Caco-2 (cell line): ENCODE results near the gene CXCR6. TPM values are rescaled to one million over a fixed set of nuclear protein-coding genes. Genes with fewer than 3 reads are reported as not detected.
A peak's percentile ranks its signal among the peaks of the same experiment; 100 is the strongest.

Source experiments
- BruUV-seq: library from RNA; stranded (reverse); fragments of 400-500 nt; replicated peaks from 2 replicates; lab custom pipeline; 2021; lab: Mats Ljungman, UMichigan
- CTCF ChIA-PET: fragments of 300-600 bp; sonication (Branson Sonifier 250); formaldehyde crosslinking; loops from one replicate; lab custom pipeline; 2022; ENCODE audit warnings: antibody characterized with exemption; lab: Charles Lee
- POLR2A ChIA-PET: fragments of 300-600 bp; sonication (Branson Sonifier 250); formaldehyde crosslinking; loops from one replicate; lab custom pipeline; 2022; ENCODE audit warnings: antibody characterized with exemption; lab: Charles Lee
- DNase-seq, 2 experiments: peaks; one replicate each; pipeline versions ENCODE4 v3.0.0 to v3.0.0-alpha.2; 2020 to 2022
- H3K27me3 ChIP-seq: replicated peaks from 2 replicates; pipeline ENCODE4 v1.6.0; 2011; ENCODE audit warnings: low read length; ENCODE audit not compliant: control insufficient read depth, insufficient read depth
- H3K36me3 ChIP-seq: 2 replicates; pipeline ENCODE4 v1.5.1; 2011; ENCODE audit warnings: low read length; ENCODE audit not compliant: control insufficient read depth, insufficient read depth
- H3K4me1 ChIP-seq: fragments of 250-450 bp; sonication (Bioruptor Pico); 2 replicates; pipeline ENCODE4 v1.5.1; 2020; ENCODE audit warnings: mild to moderate bottlenecking
- H3K4me3 ChIP-seq: 2 replicates; pipeline ENCODE4 v1.5.1; 2011; ENCODE audit warnings: low read depth, mild to moderate bottlenecking, control low read depth, low read length
- H3K9me3 ChIP-seq: fragments of 250-450 bp; sonication (Bioruptor Pico); 2 replicates; pipeline ENCODE4 v1.5.1; 2020; ENCODE audit warnings: mild to moderate bottlenecking, moderate library complexity
- H3K27ac Mint-ChIP-seq: one replicate; pipeline ENCODE4 v1.8.0; 2022; ENCODE audit warnings: mixed read lengths; ENCODE audit not compliant: unreplicated experiment
- H3K27me3 Mint-ChIP-seq: one replicate; pipeline ENCODE4 v1.8.0; 2022; ENCODE audit warnings: mixed read lengths; ENCODE audit not compliant: insufficient read depth, unreplicated experiment
- H3K36me3 Mint-ChIP-seq: one replicate; pipeline ENCODE4 v1.8.0; 2022; ENCODE audit warnings: mild to moderate bottlenecking, mixed read lengths; ENCODE audit not compliant: insufficient read depth, unreplicated experiment
- H3K4me1 Mint-ChIP-seq: one replicate; pipeline ENCODE4 v1.8.0; 2022; ENCODE audit warnings: low read depth, mixed read lengths; ENCODE audit not compliant: unreplicated experiment
- H3K4me3 Mint-ChIP-seq: one replicate; pipeline ENCODE4 v1.8.0; 2022; ENCODE audit warnings: mild to moderate bottlenecking, moderate library complexity, mixed read lengths; ENCODE audit not compliant: unreplicated experiment
- H3K9me3 Mint-ChIP-seq: one replicate; pipeline ENCODE4 v1.8.0; 2022; ENCODE audit warnings: mixed read lengths; ENCODE audit not compliant: unreplicated experiment
- CTCF ChIP-seq, 2 experiments: fragments of 200-600 bp in 1 of 2; IDR thresholded peaks; 1 replicate in 1 of 2; 2 replicates in 1 of 2; pipeline versions ENCODE4 v1.5.1 to v1.8.0; 2011 to 2022; ENCODE audit warnings: antibody characterized with exemption in 1 of 2, control low read depth in 1 of 2, inconsistent platforms in 1 of 2, low read depth in 1 of 2, low read length in 1 of 2, mild to moderate bottlenecking in 1 of 2, moderate library complexity in 1 of 2; ENCODE audit not compliant: insufficient read depth in 1 of 2, severe bottlenecking in 1 of 2, unreplicated experiment in 1 of 2
- intact Hi-C: fragments of 100-400 bp; cut with micrococcal nuclease; formaldehyde crosslinking; loops from one replicate; pipeline ENCODE4 v1.10.0; 2022; ENCODE audit not compliant: unreplicated experiment
- total RNA-seq: library from RNA; stranded (reverse); gene quantifications from 2 replicates; pipeline ENCODE4 v1.2.3, GENCODE V29; 2022

CXCR6 gene
- total RNA-seq, 1 experiment from 2014 or later, result not detected

- intact Hi-C loops, result no loop called here
- no peak for DNase-seq
- Mint-ChIP-seq H3K4me1 (no peaks in the 10 kb centered on the region), H3K4me3 (no peak overlapping the region), H3K9me3 (no peaks in the 10 kb centered on the region), H3K27me3 (no peaks in the 10 kb centered on the region), H3K27ac (no peak overlapping the region), H3K36me3 (peaks cover 25% of the 10 kb centered on the region)
- ChIA-PET POLR2A (no interaction called here), CTCF (interaction anchor here (0.5 kb wide), 1 partner anchor 122 kb away, joined by 6 read pairs; no protein-coding TSS in a partner anchor)
- H3K27me3 ChIP-seq, result no peaks in the 10 kb centered on the region
- TSS peak; percentile 62 for BruUV-seq
- TF ChIP-seq CTCF (IDR thresholded peaks at IDR 0.05; ENCODE audit: insufficient read depth in 1 of 2, low read depth in 1 of 2, low read length in 1 of 2, severe bottlenecking in 1 of 2, unreplicated experiment in 1 of 2), result no peak
- H3K4me3 ChIP-seq, result no peak overlapping the region
- no peaks in the 10 kb centered on the region for H3K9me3 ChIP-seq
- H3K36me3 ChIP-seq, result peaks cover 3% of the 10 kb centered on the region; the same call in 1 of the 2 replicates
- H3K4me1 ChIP-seq, result no peaks in the 10 kb centered on the region
Observed at GRCh38 chr3:45968149-45968548, 24.9 kb downstream of the CXCR6 start.

- H3K9me3 Mint-ChIP-seq, result no peaks in the 10 kb centered on the region
- CTCF ChIA-PET, result no interaction called here
- no peak overlapping the region for H3K27ac Mint-ChIP-seq
- peaks cover 25% of the 10 kb centered on the region for H3K36me3 Mint-ChIP-seq
- no peaks in the 10 kb centered on the region for H3K9me3 ChIP-seq
- H3K4me1 Mint-ChIP-seq, result no peaks in the 10 kb centered on the region
- H3K4me3 ChIP-seq, result no peak overlapping the region
- no peaks in the 10 kb centered on the region for H3K27me3 Mint-ChIP-seq
- TF ChIP-seq CTCF (IDR thresholded peaks at IDR 0.05; ENCODE audit: insufficient read depth in 1 of 2, low read depth in 1 of 2, low read length in 1 of 2, severe bottlenecking in 1 of 2, unreplicated experiment in 1 of 2), result no peak
- H3K4me3 Mint-ChIP-seq, result no peak overlapping the region
- H3K4me1 ChIP-seq, result no peaks in the 10 kb centered on the region
- H3K27me3 ChIP-seq, result no peaks in the 10 kb centered on the region
- BruUV-seq, result no TSS peak
- DNase-seq, result no peak
- POLR2A ChIA-PET, result no interaction called here
- peaks cover 3% of the 10 kb centered on the region; the same call in 1 of the 2 replicates for H3K36me3 ChIP-seq
- intact Hi-C loops, result no loop called here
Observed at GRCh38 chr3:45968706-45969105, 25.4 kb downstream of the CXCR6 start.

GRCh38 chr3:45969116-45969515, 25.9 kb downstream of the CXCR6 start:
- no peaks in the 10 kb centered on the region for H3K27me3 Mint-ChIP-seq
- H3K9me3 Mint-ChIP-seq, result no peaks in the 10 kb centered on the region
- TF ChIP-seq CTCF (IDR thresholded peaks at IDR 0.05; ENCODE audit: insufficient read depth in 1 of 2, low read depth in 1 of 2, low read length in 1 of 2, severe bottlenecking in 1 of 2, unreplicated experiment in 1 of 2), result no peak
- DNase-seq, result no peak
- H3K36me3 Mint-ChIP-seq, result peaks cover 25% of the 10 kb centered on the region
- POLR2A ChIA-PET, result no interaction called here
- peaks cover 3% of the 10 kb centered on the region; the same call in 1 of the 2 replicates for H3K36me3 ChIP-seq
- H3K9me3 ChIP-seq, result no peaks in the 10 kb centered on the region
- no peak overlapping the region for H3K27ac Mint-ChIP-seq
- H3K4me1 ChIP-seq, result no peaks in the 10 kb centered on the region
- no peaks in the 10 kb centered on the region for H3K4me1 Mint-ChIP-seq
- H3K4me3 Mint-ChIP-seq, result no peak overlapping the region
- H3K27me3 ChIP-seq, result no peaks in the 10 kb centered on the region
- CTCF ChIA-PET, result no interaction called here
- intact Hi-C loops, result no loop called here
- no peak overlapping the region for H3K4me3 ChIP-seq
- no TSS peak for BruUV-seq
